ENCODE measurements around the gene MTNR1B. TPM values are rescaled to one million over a fixed set of nuclear protein-coding genes. Genes with fewer than 3 reads are reported as not detected.
A peak's percentile ranks its signal among the peaks of the same experiment; 100 is the strongest.

The MTNR1B gene
- total RNA-seq, 1 donor from 2014 or later, result not detected

GRCh38 chr11:92986585-92986984 lies 17.1 kb downstream of the MTNR1B start:
- Mint-ChIP-seq H3K4me3 (no peak overlapping the region), H3K36me3 (ENCODE audit: low read depth) (no peaks in the 10 kb centered on the region), H3K27ac (ENCODE audit: unreplicated experiment) (no peak overlapping the region), H3K4me1 (no peaks in the 10 kb centered on the region), H3K27me3 (ENCODE audit: low read depth) (no peaks in the 10 kb centered on the region), H3K9me3 (peaks cover 11% of the 10 kb centered on the region)
- TF ChIP-seq, protein P1, sequence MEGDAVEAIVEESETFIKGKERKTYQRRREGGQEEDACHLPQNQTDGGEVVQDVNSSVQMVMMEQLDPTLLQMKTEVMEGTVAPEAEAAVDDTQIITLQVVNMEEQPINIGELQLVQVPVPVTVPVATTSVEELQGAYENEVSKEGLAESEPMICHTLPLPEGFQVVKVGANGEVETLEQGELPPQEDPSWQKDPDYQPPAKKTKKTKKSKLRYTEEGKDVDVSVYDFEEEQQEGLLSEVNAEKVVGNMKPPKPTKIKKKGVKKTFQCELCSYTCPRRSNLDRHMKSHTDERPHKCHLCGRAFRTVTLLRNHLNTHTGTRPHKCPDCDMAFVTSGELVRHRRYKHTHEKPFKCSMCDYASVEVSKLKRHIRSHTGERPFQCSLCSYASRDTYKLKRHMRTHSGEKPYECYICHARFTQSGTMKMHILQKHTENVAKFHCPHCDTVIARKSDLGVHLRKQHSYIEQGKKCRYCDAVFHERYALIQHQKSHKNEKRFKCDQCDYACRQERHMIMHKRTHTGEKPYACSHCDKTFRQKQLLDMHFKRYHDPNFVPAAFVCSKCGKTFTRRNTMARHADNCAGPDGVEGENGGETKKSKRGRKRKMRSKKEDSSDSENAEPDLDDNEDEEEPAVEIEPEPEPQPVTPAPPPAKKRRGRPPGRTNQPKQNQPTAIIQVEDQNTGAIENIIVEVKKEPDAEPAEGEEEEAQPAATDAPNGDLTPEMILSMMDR (conservative IDR thresholded peaks at IDR 0.05), result no peak
- no peak for DNase-seq (ENCODE audit: low read depth, low spot score)

DNA sequence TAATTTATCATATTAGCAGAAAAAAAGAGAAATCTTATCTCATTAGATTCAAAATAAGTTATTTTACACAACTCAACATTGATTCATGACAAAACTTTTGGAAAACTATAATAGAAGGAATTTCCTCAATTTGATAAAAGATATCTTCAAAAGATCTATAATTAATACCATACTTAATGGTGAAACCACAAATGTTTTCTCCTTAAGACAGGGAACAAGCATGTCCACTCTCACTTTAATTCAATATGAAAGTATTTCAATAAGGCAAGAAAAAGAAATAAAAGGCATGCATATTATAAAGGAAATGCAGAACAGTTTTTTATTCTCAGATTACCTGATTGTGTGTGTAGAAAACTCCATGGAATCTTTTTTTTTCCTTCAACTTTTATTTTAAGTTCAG lies 23.6 kb downstream of the MTNR1B start:
- H3K27ac Mint-ChIP-seq (ENCODE audit: unreplicated experiment), result no peak overlapping the region
- no peaks in the 10 kb centered on the region for H3K4me1 Mint-ChIP-seq
- no peaks in the 10 kb centered on the region for H3K27me3 Mint-ChIP-seq (ENCODE audit: low read depth)
- TF ChIP-seq, protein P1 (conservative IDR thresholded peaks at IDR 0.05), result no peak
- H3K4me3 Mint-ChIP-seq, result no peak overlapping the region
- H3K9me3 Mint-ChIP-seq, result peaks cover 18% of the 10 kb centered on the region
- H3K36me3 Mint-ChIP-seq (ENCODE audit: low read depth), result peaks cover 3% of the 10 kb centered on the region
- no peak for DNase-seq (ENCODE audit: low read depth, low spot score)

- H3K4me1 Mint-ChIP-seq, result peaks cover 27% of the 10 kb centered on the region
- no peaks in the 10 kb centered on the region for H3K36me3 Mint-ChIP-seq (ENCODE audit: low read depth)
- H3K4me3 Mint-ChIP-seq, result no peak overlapping the region
- TF ChIP-seq, protein P1 (conservative IDR thresholded peaks at IDR 0.05), result no peak
- no peak for DNase-seq (ENCODE audit: low read depth, low spot score)
- H3K9me3 Mint-ChIP-seq, result peaks cover 8% of the 10 kb centered on the region
- no peak overlapping the region for H3K27ac Mint-ChIP-seq (ENCODE audit: unreplicated experiment)
- no peaks in the 10 kb centered on the region for H3K27me3 Mint-ChIP-seq (ENCODE audit: low read depth)
Measured at GRCh38 chr11:93000511-93001476, 31.3 kb downstream of the MTNR1B start.

GRCh38 chr11:93001806-93002205 lies 32.4 kb downstream of the MTNR1B start:
- H3K27ac Mint-ChIP-seq (ENCODE audit: unreplicated experiment), result no peak overlapping the region

GRCh38 chr11:93002380-93002779 lies 32.9 kb downstream of the MTNR1B start:
- DNase-seq (ENCODE audit: low read depth, low spot score), result no peak
- Mint-ChIP-seq H3K4me1 (peaks cover 28% of the 10 kb centered on the region), H3K9me3 (peaks cover 4% of the 10 kb centered on the region), H3K27ac (ENCODE audit: unreplicated experiment) (peak overlapping the region; percentile 10), H3K36me3 (ENCODE audit: low read depth) (no peaks in the 10 kb centered on the region), H3K4me3 (no peak overlapping the region), H3K27me3 (ENCODE audit: low read depth) (no peaks in the 10 kb centered on the region)
- TF ChIP-seq, protein P1 (conservative IDR thresholded peaks at IDR 0.05), result no peak

More at GRCh38 chr11:93001806-93002205, 32.4 kb downstream of the MTNR1B start:
- TF ChIP-seq, protein P1 (conservative IDR thresholded peaks at IDR 0.05), result no peak
- DNase-seq (ENCODE audit: low read depth, low spot score), result no peak
- peaks cover 4% of the 10 kb centered on the region for H3K9me3 Mint-ChIP-seq
- H3K4me3 Mint-ChIP-seq, result no peak overlapping the region
- no peaks in the 10 kb centered on the region for H3K36me3 Mint-ChIP-seq (ENCODE audit: low read depth)
- peaks cover 28% of the 10 kb centered on the region for H3K4me1 Mint-ChIP-seq
- no peaks in the 10 kb centered on the region for H3K27me3 Mint-ChIP-seq (ENCODE audit: low read depth)
